IPS-18a (cell line): Measurements from ENCODE around the gene SPATA33.
"Not testable (repeated sequence)": the region's sequence is repeated elsewhere in the genome, so short reads cannot be mapped to it uniquely, and the experiment has no call there.

Experiments used
- H3K27ac ChIP-seq: one replicate; pipeline ENCODE4 v1.5.1; 2013; ENCODE audit warnings: low read length
- H3K27me3 ChIP-seq: one replicate; pipeline ENCODE4 v1.6.1; 2013; ENCODE audit warnings: mild to moderate bottlenecking, low read length; ENCODE audit not compliant: control insufficient read depth, insufficient read depth
- H3K36me3 ChIP-seq: one replicate; pipeline ENCODE4 v1.6.1; 2013; ENCODE audit warnings: low read depth, low read length; ENCODE audit not compliant: control insufficient read depth
- H3K4me1 ChIP-seq: one replicate; pipeline ENCODE4 v1.6.1; 2013; ENCODE audit warnings: low read depth, low read length; ENCODE audit not compliant: control insufficient read depth
- H3K4me3 ChIP-seq: one replicate; pipeline ENCODE4 v1.5.1; 2013; ENCODE audit warnings: low read length
- H3K9ac ChIP-seq: one replicate; pipeline ENCODE4 v1.6.1; 2013; ENCODE audit warnings: mild to moderate bottlenecking, low read length, moderate library complexity
- H3K9me3 ChIP-seq: one replicate; pipeline ENCODE4 v1.6.1; 2013; ENCODE audit warnings: low read depth, low read length; ENCODE audit not compliant: control insufficient read depth

SPATA33 gene

GRCh38 chr16:89651584-89651983, 6.1 kb upstream of the SPATA33 start:
- Histone ChIP-seq H3K4me3 (no peak overlapping the region), H3K4me1 (no peaks in the 10 kb centered on the region), H3K27me3 (no peaks in the 10 kb centered on the region), H3K27ac (no peak overlapping the region), H3K36me3 (peaks cover 8% of the 10 kb centered on the region), H3K9ac (no peak overlapping the region), H3K9me3 (no peaks in the 10 kb centered on the region)

- H3K4me1 ChIP-seq: peaks cover 5% of the 10 kb centered on the region
- no peak overlapping the region for H3K9ac ChIP-seq
- no peaks in the 10 kb centered on the region for H3K9me3 ChIP-seq
- no peak overlapping the region for H3K27ac ChIP-seq
- H3K27me3 ChIP-seq: no peaks in the 10 kb centered on the region
- no peak overlapping the region for H3K4me3 ChIP-seq
- peaks cover 4% of the 10 kb centered on the region for H3K36me3 ChIP-seq
Measured at GRCh38 chr16:89653656-89654295, 3.9 kb upstream of the SPATA33 start.

GRCh38 chr16:89655062-89655643, 2.5 kb upstream of the SPATA33 start:
- Histone ChIP-seq H3K36me3 (peaks cover 7% of the 10 kb centered on the region), H3K4me1 (peaks cover 5% of the 10 kb centered on the region), H3K27me3 (no peaks in the 10 kb centered on the region), H3K9ac (no peak overlapping the region), H3K9me3 (no peaks in the 10 kb centered on the region), H3K4me3 (no peak overlapping the region), H3K27ac (no peak overlapping the region)

- H3K9me3 ChIP-seq: no peaks in the 10 kb centered on the region
- no peak overlapping the region for H3K27ac ChIP-seq
- no peaks in the 10 kb centered on the region for H3K27me3 ChIP-seq
- H3K4me3 ChIP-seq: peak overlapping the region; percentile 87
- H3K4me1 ChIP-seq: peaks cover 5% of the 10 kb centered on the region
- peaks cover 12% of the 10 kb centered on the region for H3K36me3 ChIP-seq
- peak overlapping the region; percentile 81 for H3K9ac ChIP-seq
Measured at GRCh38 chr16:89656435-89657121, 1.1 kb upstream of the SPATA33 start.

GRCh38 chr16:89658221-89658879, 714 bp downstream of the SPATA33 start:
- no peaks in the 10 kb centered on the region for H3K27me3 ChIP-seq
- peak overlapping the region; percentile 81 for H3K9ac ChIP-seq
- H3K4me1 ChIP-seq: peaks cover 5% of the 10 kb centered on the region
- peaks cover 16% of the 10 kb centered on the region for H3K36me3 ChIP-seq
- no peak overlapping the region for H3K27ac ChIP-seq
- peak overlapping the region; percentile 87 for H3K4me3 ChIP-seq
- no peaks in the 10 kb centered on the region for H3K9me3 ChIP-seq

GRCh38 chr16:89660146-89660545, 2.5 kb downstream of the SPATA33 start:
- H3K9ac ChIP-seq: no peak overlapping the region
- no peak overlapping the region for H3K4me3 ChIP-seq
- H3K4me1 ChIP-seq: peaks cover 5% of the 10 kb centered on the region
- no peaks in the 10 kb centered on the region for H3K9me3 ChIP-seq
- H3K36me3 ChIP-seq: peaks cover 16% of the 10 kb centered on the region
- H3K27ac ChIP-seq: no peak overlapping the region
- H3K27me3 ChIP-seq: no peaks in the 10 kb centered on the region

GRCh38 chr16:89661215-89661614, 3.6 kb downstream of the SPATA33 start:
- Histone ChIP-seq H3K36me3 (peaks cover 16% of the 10 kb centered on the region), H3K27ac (no peak overlapping the region), H3K9ac (no peak overlapping the region), H3K4me3 (no peak overlapping the region), H3K27me3 (no peaks in the 10 kb centered on the region), H3K9me3 (no peaks in the 10 kb centered on the region), H3K4me1 (peaks cover 5% of the 10 kb centered on the region)

- H3K9me3 ChIP-seq, H3K4me3 ChIP-seq, H3K4me1 ChIP-seq, H3K27me3 ChIP-seq, H3K27ac ChIP-seq, H3K9ac ChIP-seq: not testable (repeated sequence)
- peaks cover 16% of the 10 kb centered on the region for H3K36me3 ChIP-seq
Measured at GRCh38 chr16:89664238-89664637, 6.6 kb downstream of the SPATA33 start.

- not testable (repeated sequence) for H3K9ac ChIP-seq, H3K36me3 ChIP-seq, H3K4me1 ChIP-seq, H3K27ac ChIP-seq, H3K9me3 ChIP-seq, H3K4me3 ChIP-seq, H3K27me3 ChIP-seq
Measured at GRCh38 chr16:89667000-89667399, 9.4 kb downstream of the SPATA33 start.

GRCh38 chr16:89667633-89668032, 10.0 kb downstream of the SPATA33 start:
- Histone ChIP-seq H3K27me3 (no peaks in the 10 kb centered on the region), H3K4me3 (no peak overlapping the region), H3K36me3 (peaks cover 3% of the 10 kb centered on the region), H3K4me1 (no peaks in the 10 kb centered on the region), H3K9me3 (no peaks in the 10 kb centered on the region), H3K27ac (no peak overlapping the region), H3K9ac (no peak overlapping the region)

- H3K27ac ChIP-seq: no peak overlapping the region
- no peaks in the 10 kb centered on the region for H3K36me3 ChIP-seq
- H3K9ac ChIP-seq: no peak overlapping the region
- H3K4me3 ChIP-seq: no peak overlapping the region
- H3K27me3 ChIP-seq: no peaks in the 10 kb centered on the region
- H3K9me3 ChIP-seq: no peaks in the 10 kb centered on the region
- no peaks in the 10 kb centered on the region for H3K4me1 ChIP-seq
Measured at GRCh38 chr16:89668790-89669158, 11.1 kb downstream of the SPATA33 start.
